H1 (cell line): ENCODE data around the gene OVOL3. TPM values are rescaled to one million over a fixed set of nuclear protein-coding genes. Genes with fewer than 3 reads are reported as not detected.

Experiments used
- CTCF ChIA-PET: fragments of 300-600 bp; sonication (Branson Sonifier 250); formaldehyde crosslinking; loops from one replicate; lab custom pipeline; 2021; ENCODE audit not compliant: partially characterized antibody; lab: Charles Lee
- POLR2A ChIA-PET: fragments of 300-600 bp; sonication (Branson Sonifier 250); formaldehyde crosslinking; loops from one replicate; lab custom pipeline; 2021; ENCODE audit warnings: inconsistent platforms; ENCODE audit not compliant: partially characterized antibody; lab: Charles Lee
- DNase-seq, 2 experiments: peaks; one replicate each; pipeline versions ENCODE4 v3.0.0 to v3.0.0-alpha.2; 2010 to 2022; ENCODE audit warnings: low spot score in 2 of 2, low read depth in 1 of 2, mixed read lengths in 1 of 2
- FAIRE-seq: peaks from 2 replicates; lab custom pipeline; 2011; peaks lifted over from hg19 to GRCh38; lab: Jason Lieb, UNC
- H2AFZ ChIP-seq: 2 replicates; pipeline ENCODE4 v1.8.1; 2012; ENCODE audit warnings: low read length, inconsistent platforms
- H2AK5ac ChIP-seq: 2 replicates; pipeline ENCODE4 v1.6.1; 2013; ENCODE audit warnings: low read depth, low read length
- H2BK120ac ChIP-seq: replicated peaks from 2 replicates; pipeline ENCODE3; 2013; ENCODE audit warnings: low read depth, low read length, inconsistent platforms
- H2BK12ac ChIP-seq: 2 replicates; pipeline ENCODE4 v1.6.1; 2013; ENCODE audit warnings: low read depth, low read length
- H2BK15ac ChIP-seq: 2 replicates; pipeline ENCODE4 v1.6.1; 2013; ENCODE audit warnings: low read length
- H2BK20ac ChIP-seq: 2 replicates; pipeline ENCODE4 v1.6.1; 2013; ENCODE audit warnings: low read length
- H2BK5ac ChIP-seq: 2 replicates; pipeline ENCODE4 v1.6.1; 2013; ENCODE audit warnings: low read depth, low read length
- H3K14ac ChIP-seq: 2 replicates; pipeline ENCODE4 v1.6.1; 2013; ENCODE audit warnings: inconsistent platforms; ENCODE audit not compliant: insufficient read length
- H3K18ac ChIP-seq: 2 replicates; pipeline ENCODE4 v1.6.1; 2013; ENCODE audit warnings: low read length; ENCODE audit errors: extremely low read depth
- H3K23ac ChIP-seq: 2 replicates; pipeline ENCODE4 v1.6.1; 2013; ENCODE audit warnings: inconsistent platforms; ENCODE audit not compliant: insufficient read length
- H3K23me2 ChIP-seq: 2 replicates; pipeline ENCODE4 v1.6.1; 2013; ENCODE audit warnings: low read depth, low read length
- H3K27ac ChIP-seq: 2 replicates; pipeline ENCODE4 v1.6.1; 2011; ENCODE audit warnings: low read depth, low read length, inconsistent platforms
- H3K27me3 ChIP-seq, 4 experiments: replicated peaks in 1 of 4; 1 replicate in 1 of 4; 2 replicates in 3 of 4; pipeline versions ENCODE4 v1.6.1 to v1.8.1; 2011 to 2013; ENCODE audit warnings: low read length in 3 of 4, mild to moderate bottlenecking in 3 of 4, inconsistent platforms in 2 of 4, mixed read lengths in 2 of 4, moderate library complexity in 1 of 4; ENCODE audit not compliant: control insufficient read depth in 3 of 4, insufficient read depth in 3 of 4; ENCODE audit errors: extremely low read depth in 1 of 4
- H3K36me3 ChIP-seq, 4 experiments: 2 replicates each; pipeline versions ENCODE4 v1.6.1 to v1.8.1; 2011 to 2013; ENCODE audit warnings: mild to moderate bottlenecking in 4 of 4, low read length in 3 of 4, moderate library complexity in 2 of 4, control low read depth in 1 of 4, inconsistent platforms in 1 of 4; ENCODE audit not compliant: insufficient read depth in 4 of 4, control insufficient read depth in 2 of 4
- H3K4ac ChIP-seq: replicated peaks from 2 replicates; pipeline ENCODE3; 2013; ENCODE audit warnings: low read length, low read depth, mixed read lengths, inconsistent platforms; ENCODE audit not compliant: insufficient read length
- H3K4me1 ChIP-seq, 4 experiments: replicated peaks in 1 of 4; 1 replicate in 1 of 4; 2 replicates in 3 of 4; pipeline versions ENCODE4 v1.6.1 to v1.8.1; 2011 to 2013; ENCODE audit warnings: low read length in 3 of 4, inconsistent platforms in 2 of 4, mixed read lengths in 1 of 4; ENCODE audit not compliant: insufficient read depth in 4 of 4, control insufficient read depth in 3 of 4
- H3K4me2 ChIP-seq, 2 experiments: 2 replicates each; pipeline versions ENCODE4 v1.6.1 to v1.8.1; 2011 to 2013; ENCODE audit warnings: low read depth in 2 of 2, low read length in 2 of 2, control low read depth in 1 of 2, inconsistent platforms in 1 of 2, mild to moderate bottlenecking in 1 of 2; ENCODE audit not compliant: insufficient read depth in 1 of 2
- H3K4me3 ChIP-seq, 4 experiments: fragments of 200-600, 300-600 bp in 1 of 4; sonication (generic), shearing (Covaris generic), sonication (Bioruptor Twin) in 1 of 4; 2 replicates each; pipeline versions ENCODE4 v1.5.1 to v1.8.1; 2011 to 2016; ENCODE audit warnings: low read length in 4 of 4, low read depth in 3 of 4, control low read depth in 2 of 4, inconsistent platforms in 2 of 4, mild to moderate bottlenecking in 2 of 4, mixed read lengths in 1 of 4, moderate library complexity in 1 of 4; ENCODE audit not compliant: insufficient read depth in 2 of 4; ENCODE audit errors: extremely low read depth in 1 of 4
- H3K56ac ChIP-seq: replicated peaks from 2 replicates; pipeline ENCODE3; 2013; ENCODE audit warnings: low read depth, mild to moderate bottlenecking, mixed read lengths, low read length, inconsistent platforms; ENCODE audit not compliant: insufficient read length
- H3K79me1 ChIP-seq: 2 replicates; pipeline ENCODE4 v1.6.1; 2013; ENCODE audit warnings: low read depth, low read length, control low read depth
- H3K79me2 ChIP-seq, 2 experiments: 2 replicates each; pipeline versions ENCODE4 v1.6.1 to v1.8.1; 2012 to 2013; ENCODE audit warnings: low read length in 2 of 2, mild to moderate bottlenecking in 2 of 2, inconsistent platforms in 1 of 2; ENCODE audit not compliant: insufficient read depth in 2 of 2, control insufficient read depth in 1 of 2
- H3K9ac ChIP-seq, 4 experiments: replicated peaks in 1 of 4; 1 replicate in 1 of 4; 2 replicates in 3 of 4; pipeline versions ENCODE4 v1.6.1 to v1.8.1; 2011 to 2013; ENCODE audit warnings: low read depth in 3 of 4, low read length in 3 of 4, control low read depth in 2 of 4, mild to moderate bottlenecking in 2 of 4, moderate library complexity in 2 of 4, inconsistent platforms in 1 of 4; ENCODE audit errors: extremely low read depth in 1 of 4
- H3K9me3 ChIP-seq, 2 experiments: 2 replicates each; pipeline versions ENCODE4 v1.6.1 to v1.8.1; 2012 to 2013; ENCODE audit warnings: mild to moderate bottlenecking in 2 of 2, moderate library complexity in 2 of 2, control low read depth in 1 of 2, inconsistent platforms in 1 of 2, low read depth in 1 of 2, low read length in 1 of 2, mixed read lengths in 1 of 2; ENCODE audit not compliant: insufficient read depth in 2 of 2
- H4K20me1 ChIP-seq, 2 experiments: replicated peaks in 1 of 2; 2 replicates each; pipeline versions ENCODE3 to v1.8.1; 2011 to 2013; ENCODE audit warnings: inconsistent platforms in 2 of 2, low read length in 2 of 2, mild to moderate bottlenecking in 1 of 2; ENCODE audit not compliant: insufficient read depth in 2 of 2, control insufficient read depth in 1 of 2
- H4K5ac ChIP-seq: 2 replicates; pipeline ENCODE4 v1.6.1; 2013; ENCODE audit warnings: low read length, low read depth, mixed read lengths, inconsistent platforms; ENCODE audit not compliant: insufficient read length
- H4K8ac ChIP-seq: 2 replicates; pipeline ENCODE4 v1.8.0; 2013; ENCODE audit warnings: mild to moderate bottlenecking, moderate library complexity, low read length, inconsistent platforms; ENCODE audit not compliant: insufficient read depth; ENCODE audit errors: extremely low read depth
- H4K91ac ChIP-seq: replicated peaks from 2 replicates; pipeline ENCODE3; 2013; ENCODE audit warnings: low read length, mixed read lengths, inconsistent platforms; ENCODE audit not compliant: insufficient read length
- ASH2L ChIP-seq: fragments of 200-600, 300-600 bp; sonication (generic); IDR thresholded peaks from one replicate; pipeline ENCODE4 v1.7.1; 2017; ENCODE audit warnings: low read length
- BACH1 ChIP-seq: IDR thresholded peaks from 2 replicates; pipeline ENCODE4 v1.6.1; 2012; ENCODE audit warnings: low read length, improper control_type of control experiment
- BCL11A ChIP-seq, 2 experiments: IDR thresholded peaks; one replicate each; pipeline ENCODE4 v1.6.1; 2011; ENCODE audit warnings: low read depth in 2 of 2, low read length in 2 of 2, mild to moderate bottlenecking in 2 of 2
- CBX8 ChIP-seq: fragments of 300-800, 300-1000 bp; sonication (generic); IDR thresholded peaks from 2 replicates; pipeline ENCODE4 v1.7.1; 2016; ENCODE audit warnings: low read depth, low read length, borderline replicate concordance
- PHF8 ChIP-seq: fragments of 200-600 bp; sonication (generic); conservative IDR thresholded peaks from 2 replicates; pipeline ENCODE4 v1.7.1; 2012; ENCODE audit warnings: low read depth, mild to moderate bottlenecking, inconsistent platforms, low read length, moderate library complexity
- POLR2AphosphoS5 ChIP-seq: IDR thresholded peaks from 2 replicates; pipeline ENCODE4 v1.6.1; 2011; ENCODE audit warnings: low read depth, low read length
- YY1 ChIP-seq: IDR thresholded peaks from 2 replicates; pipeline ENCODE4 v1.6.1; 2011; ENCODE audit warnings: low read depth, mild to moderate bottlenecking, low read length
- whole genome bisulfite sequencing, 2 experiments: shearing (Covaris generic) in 1 of 2; methylation state at CpG; one replicate each; pipeline versions ENCODE4 v1.1.6 to v1.1.7; 2013 to 2015; ENCODE audit warnings: low lambda C conversion rate in 2 of 2, mixed read lengths in 2 of 2, inconsistent platforms in 1 of 2, low coverage in 1 of 2, missing lambda C conversion rate in 1 of 2; ENCODE audit not compliant: insufficient replicate concordance in 2 of 2, insufficient coverage in 1 of 2, insufficient read length in 1 of 2; ENCODE audit errors: extremely low coverage in 1 of 2, missing lambda C conversion rate in 1 of 2; 5-methylcytosine and 5-hydroxymethylcytosine counted together
- polyA plus RNA-seq, 7 experiments: library from polyadenylated mRNA; depleted of rRNA in 3 of 7; stranded (reverse) in 5 of 7; unstranded in 2 of 7; fragments of >200 nt in 5 of 7; fragments of 200-250 nt in 2 of 7; gene quantifications; 1 replicate in 5 of 7; 2 replicates in 1 of 7; 4 replicates in 1 of 7; pipeline versions ENCODE4 v1.2.1 to v1.2.3, GENCODE V29; 2011 to 2013; ENCODE audit warnings: missing spikeins in 2 of 7, mixed read lengths in 2 of 7
- total RNA-seq: library from RNA; stranded (reverse); fragmentation: NEBNext Ultra II Directional; extraction: Animal tissue kit (Norgen Biotek cat#: 25700); gene quantifications from 2 replicates; pipeline ENCODE4 v1.2.1, GENCODE V29; 2021

OVOL3 gene
- total and polyA plus RNA-seq, 2 of the 8 experiments (the other 6 are each of a cell fraction or from before 2014, with no cell fraction given): 0.45 TPM; not detected in 1

- H3K4me2 ChIP-seq: no peak overlapping the region
- no peak overlapping the region for H4K91ac ChIP-seq
- peaks cover 0 to 3% of the 10 kb centered on the region in 2 experiments; a peak in 1 of 4 replicates for H3K79me2 ChIP-seq
- H3K27me3 ChIP-seq: no peaks in the 10 kb centered on the region
- no peak overlapping the region for H3K56ac ChIP-seq
- H3K27ac ChIP-seq: no peak overlapping the region
- H3K4me3 ChIP-seq: no peak overlapping the region
- H3K23me2 ChIP-seq: no peaks in the 10 kb centered on the region
- no peak overlapping the region for H2BK120ac ChIP-seq
- ChIA-PET POLR2A (no interaction called here), CTCF (no interaction called here)
- no peak overlapping the region for H2BK12ac ChIP-seq
- H3K36me3 ChIP-seq: peaks cover 27 to 63% (median 52%) of the 10 kb centered on the region in 4 experiments
- H3K14ac ChIP-seq: no peak overlapping the region
- H2BK20ac ChIP-seq: no peak overlapping the region
- no peak overlapping the region for H2AFZ ChIP-seq
- TF ChIP-seq PHF8 (no peak), BCL11A (IDR thresholded peaks at IDR 0.05; ENCODE audit: low read depth in 2 of 2, low read length in 2 of 2) (no peak), CBX8 (no peak), YY1 (no peak), POLR2AphosphoS5 (no peak), BACH1 (no peak), ASH2L (no peak)
- H4K8ac ChIP-seq: no peak overlapping the region
- peaks cover 5 to 17% of the 10 kb centered on the region in 2 experiments for H4K20me1 ChIP-seq
- H2BK5ac ChIP-seq: no peak overlapping the region
- no peaks in the 10 kb centered on the region for H3K9me3 ChIP-seq
- no peaks in the 10 kb centered on the region; the same call in 1 of the 2 replicates for H3K79me1 ChIP-seq
- H3K18ac ChIP-seq: no peak overlapping the region
- DNase-seq (no peak), FAIRE-seq (no peak)
- 93% methylated on average over 8 of the region's 8 CpGs; no CpG with 5 or more reads in 1 of the 2 experiments for WGBS, 2 experiments
- no peak overlapping the region for H3K9ac ChIP-seq
- no peak overlapping the region for H3K23ac ChIP-seq
- H2AK5ac ChIP-seq: no peak overlapping the region
- H2BK15ac ChIP-seq: no peak overlapping the region
- H3K4me1 ChIP-seq: no peaks in the 10 kb centered on the region
- no peak overlapping the region for H4K5ac ChIP-seq
- H3K4ac ChIP-seq: no peak overlapping the region
Measured at GRCh38 chr19:36064826-36065225, 46.1 kb upstream of the OVOL3 start.
